Activated naive CD4-positive, alpha-beta T cell treated with anti-CD3 and anti-CD28 coated beads, Interleukin-2, amount 50 U/mL, for 72 hours (primary cell): ENCODE data around the gene CDK3. TPM values are rescaled to one million over a fixed set of nuclear protein-coding genes. Genes with fewer than 3 reads are reported as not detected.
"Not testable (repeated sequence)": the region's sequence is repeated elsewhere in the genome, so short reads cannot be mapped to it uniquely, and the experiment has no call there.

Source experiments
- ATAC-seq, 2 donors: fragments of 150-1000 bp; cut with Tn5 transposase; 2 replicates each; pipeline ENCODE4 v1.10.0; 2021; ENCODE audit warnings: mild to moderate bottlenecking in 2 of 2, moderate library complexity in 2 of 2
- DNase-seq, 2 donors: peaks; one replicate each; pipeline ENCODE4 v3.0.0; 2021 to 2022; ENCODE audit warnings: low spot score in 2 of 2
- H3K27ac Mint-ChIP-seq, 2 donors: one replicate each; pipeline ENCODE4 v1.8.0; 2022; ENCODE audit warnings: mild to moderate bottlenecking in 2 of 2, mixed read lengths in 2 of 2
- H3K36me3 Mint-ChIP-seq, 2 donors: one replicate each; pipeline ENCODE4 v1.8.0; 2022; ENCODE audit warnings: mixed read lengths in 2 of 2
- H3K9me3 Mint-ChIP-seq, 2 donors: one replicate each; pipeline ENCODE4 v1.8.0; 2022; ENCODE audit warnings: mixed read lengths in 2 of 2
- total RNA-seq, 2 donors: library from RNA; stranded (reverse); gene quantifications; one replicate each; pipeline ENCODE4 v1.2.3, GENCODE V29; 2022

Gene CDK3
- total RNA-seq, 2 donors from 2014 or later, result 6.9 to 8.3 TPM

- Mint-ChIP-seq H3K27ac (no peak overlapping the region), H3K36me3 (no peaks in the 10 kb centered on the region), H3K9me3 (no peaks in the 10 kb centered on the region)
- no peak for DNase-seq
- no peak for ATAC-seq
Observed at GRCh38 chr17:76022973-76023899, 22.6 kb downstream of the CDK3 start.

- Mint-ChIP-seq H3K9me3 (no peaks in the 10 kb centered on the region), H3K27ac (no peak overlapping the region), H3K36me3 (no peaks in the 10 kb centered on the region)
- no peak for DNase-seq
- no peak for ATAC-seq
Observed at GRCh38 chr17:76023900-76024237, 23.2 kb downstream of the CDK3 start.

DNA sequence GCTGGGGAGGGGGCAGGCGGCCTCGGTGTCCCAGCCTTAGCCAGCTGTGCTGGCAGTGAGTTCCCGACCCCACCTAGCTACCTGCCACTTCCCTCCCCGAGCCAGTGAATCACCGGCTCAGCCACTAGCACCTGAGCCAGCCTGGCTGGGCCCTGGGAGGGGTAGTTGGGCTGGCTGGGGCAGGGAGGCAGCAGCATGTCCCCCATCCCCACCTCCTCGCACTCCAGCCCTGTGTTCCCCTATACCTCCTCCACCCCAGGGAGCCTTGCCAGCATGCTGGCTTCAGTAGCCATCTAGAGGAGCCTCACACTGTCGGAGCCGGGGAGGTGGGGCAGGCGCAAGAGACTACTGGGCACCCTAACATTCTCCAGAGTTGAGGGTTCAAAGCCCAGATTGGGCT, 23.7 kb downstream of the CDK3 start:
- Mint-ChIP-seq H3K27ac (no peak overlapping the region), H3K36me3 (no peaks in the 10 kb centered on the region), H3K9me3 (no peaks in the 10 kb centered on the region)
- ATAC-seq (no peak), DNase-seq (no peak)

GRCh38 chr17:76025294-76025693, 24.6 kb downstream of the CDK3 start:
- ATAC-seq, result no peak
- Mint-ChIP-seq H3K9me3 (no peaks in the 10 kb centered on the region), H3K36me3 (no peaks in the 10 kb centered on the region), H3K27ac (no peak overlapping the region)
- no peak for DNase-seq

- no peaks in the 10 kb centered on the region for H3K9me3 Mint-ChIP-seq
- DNase-seq, result no peak
- no peak overlapping the region for H3K27ac Mint-ChIP-seq
- no peak for ATAC-seq
- no peaks in the 10 kb centered on the region for H3K36me3 Mint-ChIP-seq
Observed at GRCh38 chr17:76026714-76027158, 26.1 kb downstream of the CDK3 start.

- peak in 1 of 2 donors; percentile 22 for ATAC-seq
- no peaks in the 10 kb centered on the region for H3K9me3 Mint-ChIP-seq
Observed at GRCh38 chr17:76027159-76027839, 26.6 kb downstream of the CDK3 start, which contains the start of gene EVPL. Gene EVPL (minus strand): TSS chr17:76027306. CDS start chr17:76027198, 108 bp downstream.

DNA sequence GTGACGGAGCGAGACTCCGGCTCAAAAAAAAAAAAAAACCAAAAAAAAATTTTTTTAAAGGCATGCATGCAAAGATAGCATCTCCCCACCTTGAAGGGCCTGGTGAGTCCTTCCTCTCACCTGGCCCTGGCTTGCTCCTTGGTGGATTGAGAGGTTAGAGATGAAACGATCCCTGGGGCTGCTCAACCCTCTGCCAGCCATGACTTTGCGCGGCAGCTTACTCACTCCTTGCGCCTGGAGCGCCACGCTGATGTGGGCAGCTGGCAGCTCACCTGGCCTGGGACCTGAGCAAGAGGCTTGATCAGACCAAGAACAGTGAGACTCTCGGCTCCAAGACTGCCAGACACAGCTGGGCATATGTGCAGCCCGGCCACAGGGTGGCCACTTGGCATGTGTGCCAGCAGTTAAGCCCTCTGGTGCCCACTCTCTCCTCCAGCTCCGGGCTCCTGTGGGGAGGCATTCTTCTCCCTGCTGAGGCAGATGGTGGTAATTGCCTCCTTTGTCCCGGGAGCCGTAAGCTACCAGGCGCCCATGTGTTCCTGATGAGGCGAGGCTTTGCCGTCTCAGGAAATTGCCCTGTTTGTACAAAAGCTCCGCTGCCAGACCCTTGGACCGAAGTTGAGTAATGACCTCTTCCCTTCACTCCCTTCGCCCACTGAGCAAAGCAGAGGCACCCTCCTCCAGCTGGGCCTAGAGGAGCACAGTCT, 31.6 kb downstream of the CDK3 start:
- no peak overlapping the region for H3K27ac Mint-ChIP-seq
- no peak for ATAC-seq

More at GRCh38 chr17:76027159-76027839, 26.6 kb downstream of the CDK3 start, which contains the start of gene EVPL:
- Mint-ChIP-seq H3K36me3 (no peaks in the 10 kb centered on the region), H3K27ac (no peak within 1 kb of the TSS)
- DNase-seq, result no peak

GRCh38 chr17:76032780-76033108, 32.1 kb downstream of the CDK3 start:
- DNase-seq (no peak), ATAC-seq (no peak)
- H3K36me3 Mint-ChIP-seq, result no peaks in the 10 kb centered on the region
- H3K27ac Mint-ChIP-seq, result no peak overlapping the region
- no peaks in the 10 kb centered on the region for H3K9me3 Mint-ChIP-seq

More for the DNA sequence above, 31.6 kb downstream of the CDK3 start:
- no peaks in the 10 kb centered on the region for H3K36me3 Mint-ChIP-seq
- no peaks in the 10 kb centered on the region for H3K9me3 Mint-ChIP-seq
- no peak for DNase-seq

GRCh38 chr17:76033139-76033538, 32.5 kb downstream of the CDK3 start:
- no peaks in the 10 kb centered on the region for H3K9me3 Mint-ChIP-seq
- H3K36me3 Mint-ChIP-seq, result no peaks in the 10 kb centered on the region

DNA sequence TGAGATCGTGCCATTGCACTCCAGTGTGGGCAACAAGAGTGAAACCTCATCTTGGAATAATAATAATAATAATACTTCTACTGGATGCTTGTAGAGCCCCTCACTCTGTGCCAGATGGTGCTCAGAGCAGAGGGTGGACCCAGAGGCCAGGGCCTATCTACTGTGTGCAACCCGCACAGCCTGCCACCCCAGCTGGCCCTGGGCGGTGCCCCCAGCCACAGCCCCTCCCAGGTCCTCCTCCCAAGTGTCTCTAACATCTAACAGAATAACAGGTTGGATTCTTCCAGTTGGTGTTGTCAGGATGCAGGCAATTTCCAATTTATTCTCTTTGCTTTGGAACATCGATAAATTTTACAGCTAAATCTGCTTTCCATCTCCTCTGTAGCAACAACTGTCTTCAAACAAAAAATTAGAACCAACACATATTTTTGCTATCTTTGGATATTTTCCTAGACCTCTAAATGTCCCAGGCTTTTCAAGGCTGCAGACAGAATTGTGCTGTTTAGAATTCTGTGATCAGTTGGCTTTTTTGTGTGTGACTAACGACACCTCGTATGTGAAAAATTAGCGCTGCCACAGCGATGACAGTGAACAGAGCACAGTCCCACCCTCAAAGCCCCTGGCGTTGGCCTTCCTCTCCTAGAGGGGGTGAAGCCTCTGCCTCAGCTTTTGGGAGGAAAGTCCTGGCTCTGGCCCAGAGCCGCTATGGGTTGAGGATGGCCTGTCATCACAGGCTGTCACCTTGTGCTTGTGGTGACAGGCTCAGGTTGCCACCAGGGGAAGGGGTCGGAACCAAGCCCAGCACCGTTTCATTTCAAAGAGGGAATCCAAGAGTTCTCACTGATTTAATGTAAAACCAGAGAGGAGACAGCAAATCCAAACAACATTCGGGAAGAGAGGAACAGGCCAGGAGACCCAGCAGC, 34.0 kb downstream of the CDK3 start:
- DNase-seq, result no peak
- H3K9me3 Mint-ChIP-seq, result no peaks in the 10 kb centered on the region
- no peak for ATAC-seq
- peaks cover 4 to 9% of the 10 kb centered on the region in 2 donors for H3K36me3 Mint-ChIP-seq
- H3K27ac Mint-ChIP-seq, result peak overlapping the region; percentile 33 to 93

More at GRCh38 chr17:76033139-76033538, 32.5 kb downstream of the CDK3 start:
- H3K27ac Mint-ChIP-seq, result no peak overlapping the region
- DNase-seq (no peak), ATAC-seq (no peak)

GRCh38 chr17:76036497-76037261, 36.0 kb downstream of the CDK3 start:
- Mint-ChIP-seq H3K9me3 (no peaks in the 10 kb centered on the region), H3K27ac (peak overlapping the region in 1 of 2 donors; percentile 42), H3K36me3 (peaks cover 4 to 9% of the 10 kb centered on the region in 2 donors)
- DNase-seq (no peak), ATAC-seq (no peak)

DNA sequence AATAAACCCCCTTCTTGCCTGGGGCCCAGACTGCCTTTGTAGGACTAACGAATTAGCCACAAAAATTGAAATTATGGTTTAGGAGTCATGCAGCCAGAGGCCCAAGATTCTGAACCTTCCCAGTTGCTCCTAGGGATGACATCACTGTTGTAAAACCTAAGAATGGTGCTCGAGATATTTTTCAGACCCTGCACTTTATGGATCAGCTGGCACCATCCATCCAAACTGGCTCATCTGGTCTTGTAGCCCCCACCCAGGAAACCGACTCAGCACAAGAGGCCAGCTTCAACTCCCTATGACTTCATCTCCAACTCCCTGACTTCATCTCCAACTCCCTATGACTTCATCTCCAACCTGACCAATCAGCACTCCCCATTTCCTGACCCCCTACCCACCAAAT, 37.4 kb downstream of the CDK3 start:
- Mint-ChIP-seq H3K36me3 (peaks cover 4 to 9% of the 10 kb centered on the region in 2 donors), H3K9me3 (no peaks in the 10 kb centered on the region), H3K27ac (peak overlapping the region; percentile 46 to 85)
- ATAC-seq (no peak), DNase-seq (no peak)

- Mint-ChIP-seq H3K27ac (peak overlapping the region; percentile 46 to 55), H3K9me3 (no peaks in the 10 kb centered on the region), H3K36me3 (peaks cover 12 to 17% of the 10 kb centered on the region in 2 donors)
- DNase-seq, result no peak
- no peak for ATAC-seq
Observed at GRCh38 chr17:76039121-76039520, 38.5 kb downstream of the CDK3 start.

GRCh38 chr17:76040376-76040775, 39.7 kb downstream of the CDK3 start:
- Mint-ChIP-seq H3K27ac (no peak overlapping the region), H3K36me3 (peaks cover 17 to 28% of the 10 kb centered on the region in 2 donors), H3K9me3 (no peaks in the 10 kb centered on the region)
- ATAC-seq, result no peak
- no peak for DNase-seq

GRCh38 chr17:76042868-76043267, 42.2 kb downstream of the CDK3 start:
- peaks cover 18 to 35% of the 10 kb centered on the region in 2 donors for H3K36me3 Mint-ChIP-seq
- DNase-seq, H3K9me3 Mint-ChIP-seq, ATAC-seq: not testable (repeated sequence)
- H3K27ac Mint-ChIP-seq, result peak overlapping the region; percentile 60 to 78
